GM12892 (cell line): Measurements from ENCODE around the gene ETFDH.

Source experiments
- POLR2A ChIP-seq: IDR thresholded peaks from 2 replicates; pipeline ENCODE4 v1.6.1; 2011; ENCODE audit warnings: low read depth, low read length, control low read depth
- POLR2AphosphoS5 ChIP-seq: IDR thresholded peaks from 2 replicates; pipeline ENCODE4 v1.6.1; 2011; ENCODE audit warnings: low read depth, low read length, control low read depth

DNA sequence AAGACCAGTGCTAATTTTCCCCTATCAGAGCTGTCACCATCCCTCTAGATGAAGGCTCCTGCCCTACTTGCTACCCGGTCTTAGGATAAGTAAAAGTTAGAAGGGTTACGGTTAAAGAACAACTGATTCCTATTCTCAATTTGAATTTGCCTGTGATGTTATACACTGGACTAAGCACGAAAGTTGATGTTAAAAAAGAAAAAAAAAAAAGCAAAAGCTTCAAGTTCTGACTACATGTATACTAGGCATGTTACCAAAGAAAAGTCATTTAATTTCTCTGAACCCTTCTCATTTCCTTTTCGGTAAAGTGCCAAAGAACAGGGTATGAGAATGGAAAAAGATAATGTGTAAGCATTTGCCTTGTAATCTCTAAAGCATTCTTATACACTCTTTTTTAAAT, 52.5 kb downstream of the ETFDH start:
- TF ChIP-seq POLR2AphosphoS5 (no peak), POLR2A (no peak)
